Psoas muscle (tissue), 8 donors: ENCODE data around the gene CENPH. TPM values are rescaled to one million over a fixed set of nuclear protein-coding genes. Genes with fewer than 3 reads are reported as not detected.

Source experiments
- ATAC-seq, 4 donors: fragments of 200-7000 bp; cut with Tn5 transposase; one replicate each; pipeline ENCODE4 v1.9.1; 2020; ENCODE audit warnings: moderate library complexity in 3 of 4, mild to moderate bottlenecking in 2 of 4
- DNase-seq, 2 donors: peaks; one replicate each; pipeline ENCODE4 v3.0.0-alpha.2; 2020
- H3K27ac ChIP-seq: fragments of 200-600 bp; one replicate; pipeline ENCODE4 v1.8.0; 2022
- H3K27me3 ChIP-seq, 3 donors: fragments of 200-600 bp in 1 of 3; one replicate each; pipeline versions ENCODE4 v1.6.1 to v1.8.0; 2013 to 2022; ENCODE audit warnings: low read length in 2 of 3, mild to moderate bottlenecking in 2 of 3, moderate library complexity in 1 of 3; ENCODE audit not compliant: insufficient read depth in 3 of 3
- H3K36me3 ChIP-seq, 2 donors: fragments of 200-600 bp in 1 of 2; one replicate each; pipeline versions ENCODE4 v1.6.1 to v1.8.0; 2013 to 2022; ENCODE audit warnings: low read depth in 1 of 2, mild to moderate bottlenecking in 1 of 2, moderate library complexity in 1 of 2; ENCODE audit not compliant: insufficient read depth in 1 of 2
- H3K4me1 ChIP-seq: fragments of 200-600 bp; one replicate; pipeline ENCODE4 v1.8.0; 2022
- H3K4me3 ChIP-seq: fragments of 200-600 bp; one replicate; pipeline ENCODE4 v1.8.0; 2022; ENCODE audit warnings: mild to moderate bottlenecking
- H3K9me3 ChIP-seq: fragments of 200-600 bp; one replicate; pipeline ENCODE4 v1.8.0; 2022
- whole genome bisulfite sequencing, 3 donors: extraction: QIAGEN DNeasy Blood & Tissue Kit; methylation state at CpG; one replicate each; pipeline versions ENCODE4 v1.1.6 to v1.1.7; 2013; 5-methylcytosine and 5-hydroxymethylcytosine counted together
- intact Hi-C, 2 donors: fragments of 100-400 bp; cut with DNase I; formaldehyde crosslinking; loops; one replicate each; pipeline versions ENCODE4 v1.11.0 to v1.14.2; 2022
- polyA plus RNA-seq, 3 donors: library from polyadenylated mRNA; stranded (reverse); fragments of 200-250 nt; gene quantifications; one replicate each; pipeline ENCODE4 v1.2.3, GENCODE V29; 2013
- total RNA-seq, 4 donors: library from RNA; stranded (reverse); fragmentation: NEBNext Ultra II Directional in 2 of 4; extraction: Animal tissue kit (Norgen Biotek cat#: 25700) in 2 of 4; gene quantifications; one replicate each; pipeline versions ENCODE4 v1.2.1 to v1.2.4, GENCODE V29; 2021 to 2023
- TF ChIP-seq, protein P1 (sequence below): fragments of 200-600 bp; IDR thresholded peaks from one replicate; pipeline ENCODE4 v1.8.0; 2022; ENCODE audit warnings: antibody characterized with exemption
- donor health status: healthy with polysubstance abuse.
- donor health status: DM: no; HTN: no; CAD: no; lungs with moderate emphysema.
- donor health status: Bipolar disorder and iron deficiency.
- donor health status: healthy.
- donor health status: DM: yes; HTN: yes; CAD: no.
- donor health status: DM: no; HTN: no; CAD: no.
- donor health status: DM: no; HTN: no; CAD: no.
- donor health status: DM: yes; HTN: yes; CAD: no.

CENPH gene
- total and polyA plus RNA-seq, 7 donors: 1.6 to 4.5 (median 3.2) TPM

DNA sequence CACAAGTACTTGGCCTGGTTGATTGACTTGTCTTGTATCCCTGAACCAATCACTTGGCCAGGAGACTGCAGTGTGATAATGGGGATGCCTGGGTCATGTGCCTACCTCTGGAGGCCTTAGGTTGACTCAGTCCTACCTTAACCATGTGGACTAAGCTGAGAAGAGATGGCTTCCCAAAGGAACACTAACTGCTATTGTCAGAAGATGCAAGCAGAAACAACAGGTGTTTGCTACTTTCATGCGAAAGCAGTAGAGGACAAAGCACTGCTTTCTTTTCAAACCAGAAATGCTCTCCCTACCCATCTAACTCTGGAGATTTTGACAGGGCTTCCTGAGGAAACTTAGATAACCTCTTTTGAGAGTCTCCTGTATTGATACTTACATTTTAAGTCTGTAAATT is 68.2 kb downstream of the CENPH start:
- Histone ChIP-seq H3K4me1 (no peaks in the 10 kb centered on the region), H3K4me3 (no peak overlapping the region), H3K27ac (no peak overlapping the region), H3K9me3 (no peaks in the 10 kb centered on the region), H3K27me3 (no peaks in the 10 kb centered on the region), H3K36me3 (peaks cover 7 to 77% of the 10 kb centered on the region in 2 donors)
- intact Hi-C loops: no loop called here
- TF ChIP-seq, protein P1, sequence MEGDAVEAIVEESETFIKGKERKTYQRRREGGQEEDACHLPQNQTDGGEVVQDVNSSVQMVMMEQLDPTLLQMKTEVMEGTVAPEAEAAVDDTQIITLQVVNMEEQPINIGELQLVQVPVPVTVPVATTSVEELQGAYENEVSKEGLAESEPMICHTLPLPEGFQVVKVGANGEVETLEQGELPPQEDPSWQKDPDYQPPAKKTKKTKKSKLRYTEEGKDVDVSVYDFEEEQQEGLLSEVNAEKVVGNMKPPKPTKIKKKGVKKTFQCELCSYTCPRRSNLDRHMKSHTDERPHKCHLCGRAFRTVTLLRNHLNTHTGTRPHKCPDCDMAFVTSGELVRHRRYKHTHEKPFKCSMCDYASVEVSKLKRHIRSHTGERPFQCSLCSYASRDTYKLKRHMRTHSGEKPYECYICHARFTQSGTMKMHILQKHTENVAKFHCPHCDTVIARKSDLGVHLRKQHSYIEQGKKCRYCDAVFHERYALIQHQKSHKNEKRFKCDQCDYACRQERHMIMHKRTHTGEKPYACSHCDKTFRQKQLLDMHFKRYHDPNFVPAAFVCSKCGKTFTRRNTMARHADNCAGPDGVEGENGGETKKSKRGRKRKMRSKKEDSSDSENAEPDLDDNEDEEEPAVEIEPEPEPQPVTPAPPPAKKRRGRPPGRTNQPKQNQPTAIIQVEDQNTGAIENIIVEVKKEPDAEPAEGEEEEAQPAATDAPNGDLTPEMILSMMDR: no peak
- DNase-seq: no peak
- 80 to 87% (median 82%) methylated on average over 1 of the region's 1 CpG for whole genome bisulfite sequencing, 3 donors
- ATAC-seq: no peak

Other genes starting within 250 kb of the CENPH start
- gene SLC30A5, start 95.6 kb upstream of the CENPH start, total RNA-seq: 10 to 100 TPM; 14.2 to 21.1 (median 17.4) TPM
- gene SLC30A5, start 95.6 kb upstream of the CENPH start, polyA plus RNA-seq: 10 to 100 TPM; 11.5 to 20.1 (median 17.7) TPM
- 1 to 10 TPM; 1.8 to 4.1 (median 2.3) TPM for gene CCNB1, start 22.4 kb upstream of the CENPH start, total RNA-seq
- 10 to 100 TPM in 1 of 3 donors, 1 to 10 TPM in 2; 2.5 to 12.2 (median 6.8) TPM for gene CCNB1, start 22.4 kb upstream of the CENPH start, polyA plus RNA-seq
- 10 to 100 TPM; 19.0 to 33.4 (median 29.4) TPM for gene CDK7, start 45.3 kb downstream of the CENPH start, total RNA-seq
- 10 to 100 TPM; 35.6 to 66.9 (median 52.1) TPM for gene CDK7, start 45.3 kb downstream of the CENPH start, polyA plus RNA-seq
- gene CCDC125, start 143.2 kb downstream of the CENPH start, total RNA-seq: 1 to 10 TPM; 1.7 to 3.6 (median 1.9) TPM
- gene CCDC125, start 143.2 kb downstream of the CENPH start, polyA plus RNA-seq: 1 to 10 TPM; 1.1 to 2.6 (median 2.6) TPM
- gene AK6, start 179.9 kb downstream of the CENPH start, total RNA-seq: 10 to 100 TPM; 23.5 to 59.9 (median 52.8) TPM
- 100 to 1,000 TPM in 1 of 3 donors, 10 to 100 TPM in 2; 70.7 to 116 (median 96.0) TPM for gene AK6, start 179.9 kb downstream of the CENPH start, polyA plus RNA-seq
- 10 to 100 TPM; 38.8 to 61.2 (median 47.4) TPM for gene TAF9, start 179.9 kb downstream of the CENPH start, total RNA-seq
- gene TAF9, start 179.9 kb downstream of the CENPH start, polyA plus RNA-seq: 10 to 100 TPM; 53.3 to 92.9 (median 66.6) TPM
- 10 to 100 TPM; 11.9 to 19.2 (median 13.5) TPM for gene RAD17, start 180.2 kb downstream of the CENPH start, total RNA-seq
- gene RAD17, start 180.2 kb downstream of the CENPH start, polyA plus RNA-seq: 10 to 100 TPM in 1 of 3 donors, 1 to 10 TPM in 2; 6.8 to 15.1 (median 9.6) TPM
- under 1 TPM in 3 of 4 donors, not detected in 1; 0.10 to 0.25 (median 0.19) TPM for gene MARVELD2, start 225.5 kb downstream of the CENPH start, total RNA-seq
- gene MARVELD2, start 225.5 kb downstream of the CENPH start, polyA plus RNA-seq: under 1 TPM; 0.03 to 0.13 (median 0.09) TPM